Measurements from ENCODE around the gene SEMA6A.
"Not testable (repeated sequence)": the region's sequence is repeated elsewhere in the genome, so short reads cannot be mapped to it uniquely, and the experiment has no call there.

Gene SEMA6A

DNA sequence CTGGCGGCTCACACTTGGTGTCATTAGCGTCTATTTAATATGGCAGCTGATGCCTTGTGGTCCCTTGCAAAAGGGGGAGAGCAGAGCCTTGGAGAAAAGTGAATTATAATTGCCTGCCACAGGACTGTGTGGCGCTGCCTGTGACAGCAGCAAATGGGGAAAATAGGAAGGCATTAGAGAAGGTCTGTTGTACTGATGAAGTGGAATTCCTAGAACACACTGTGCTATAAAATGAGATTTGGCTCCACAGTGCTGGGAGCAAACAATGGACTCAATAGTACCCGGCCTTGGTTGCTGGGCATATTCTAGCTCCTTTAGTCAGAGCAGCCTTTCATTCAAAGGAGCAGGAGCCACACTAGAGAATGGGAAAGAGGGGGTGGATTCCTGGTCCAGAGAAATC is 21.3 kb downstream of the SEMA6A start:
- no peak for DNase-seq (ENCODE audit: low read depth)

DNA sequence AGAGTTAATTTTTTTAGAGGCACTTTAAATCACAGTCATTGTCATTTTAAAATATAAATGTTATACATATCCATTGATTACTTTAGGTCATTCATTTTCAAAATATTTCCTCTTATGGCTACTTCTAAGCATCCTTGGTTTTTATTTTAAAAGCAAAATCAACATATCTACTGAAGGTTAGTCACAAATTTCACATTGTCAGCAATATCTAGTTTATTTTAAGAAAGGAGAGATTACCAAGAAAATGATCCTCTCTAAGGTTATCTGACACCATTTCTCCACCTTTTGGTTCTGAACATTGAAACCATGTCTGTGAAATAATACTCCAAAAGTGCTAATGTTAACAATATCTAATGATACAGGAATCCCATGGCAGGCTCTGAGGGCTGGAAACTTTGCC is 24.5 kb downstream of the SEMA6A start:
- DNase-seq (ENCODE audit: low read depth) = no peak

DNA sequence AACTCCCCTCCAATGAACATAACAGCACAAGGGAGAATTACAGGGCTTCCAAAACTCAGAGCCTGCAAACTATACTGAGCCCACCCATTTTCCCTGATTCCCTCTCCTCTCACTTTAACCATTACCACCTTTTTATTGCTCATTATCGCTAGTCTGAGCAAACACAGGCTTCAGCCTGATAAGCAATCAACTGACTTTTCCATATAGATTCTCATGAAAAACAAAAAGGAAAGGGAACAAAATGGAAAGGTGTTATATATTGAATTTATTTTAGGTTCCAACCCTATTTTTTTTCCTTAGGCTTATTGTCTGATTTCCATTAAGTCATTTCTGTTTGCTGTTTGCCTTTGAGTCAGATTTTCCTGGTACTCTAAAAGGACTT is 27.9 kb downstream of the SEMA6A start:
- no peak for DNase-seq (ENCODE audit: low read depth)

DNA sequence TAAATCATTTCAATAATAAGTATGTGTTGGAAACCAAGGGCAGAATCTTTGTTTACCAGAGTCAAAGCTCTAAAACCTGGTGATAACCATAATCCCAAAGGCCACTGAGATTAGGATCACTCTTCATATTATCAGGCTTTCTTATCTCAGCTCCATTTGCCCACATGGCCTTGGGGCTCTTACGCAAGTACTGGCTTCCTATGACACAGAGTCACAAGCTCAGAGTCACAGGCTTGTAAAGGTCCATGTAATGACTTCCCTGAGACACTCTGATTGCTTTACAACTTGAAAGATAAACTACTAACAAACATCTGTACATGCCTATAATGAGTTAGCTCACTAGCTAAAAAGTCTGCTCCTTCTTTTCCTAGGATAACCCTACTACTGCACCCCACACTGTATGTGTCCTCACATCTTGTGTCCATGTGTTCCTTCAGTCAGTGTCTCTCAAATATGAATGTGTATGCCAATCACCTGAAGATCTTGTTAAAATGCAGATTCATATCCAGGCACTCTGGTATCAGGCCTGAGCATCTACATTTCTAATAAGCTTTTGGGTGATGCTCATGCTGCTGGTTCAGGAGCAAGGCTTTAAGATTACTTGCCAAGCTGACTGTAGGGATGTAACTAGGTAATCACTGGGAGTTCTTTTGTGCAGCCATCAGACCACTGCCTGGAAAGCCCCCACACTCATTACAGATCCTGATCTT is 28.4 kb downstream of the SEMA6A start:
- DNase-seq (ENCODE audit: low read depth) = no peak

DNA sequence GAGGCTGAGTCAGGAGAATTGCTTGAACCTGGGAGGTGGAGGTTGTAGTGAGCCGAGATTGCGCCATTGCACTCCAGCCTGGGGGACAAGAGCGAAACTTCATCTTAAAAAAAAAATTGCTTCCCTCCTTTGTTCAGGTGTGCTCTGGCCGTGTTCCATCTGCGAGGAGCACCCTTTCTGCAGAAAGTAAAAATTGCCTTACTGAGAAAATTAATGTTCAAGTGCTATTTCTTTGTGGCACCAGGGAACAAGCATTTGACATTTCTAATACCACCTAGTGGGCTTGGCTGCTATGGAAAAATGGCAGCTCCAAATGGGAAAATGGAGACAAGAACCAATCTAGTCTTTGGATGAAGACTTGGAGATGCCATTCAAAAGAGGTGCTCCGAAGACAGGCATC is 29.2 kb downstream of the SEMA6A start:
- DNase-seq (ENCODE audit: low read depth) = not testable (repeated sequence)

DNA sequence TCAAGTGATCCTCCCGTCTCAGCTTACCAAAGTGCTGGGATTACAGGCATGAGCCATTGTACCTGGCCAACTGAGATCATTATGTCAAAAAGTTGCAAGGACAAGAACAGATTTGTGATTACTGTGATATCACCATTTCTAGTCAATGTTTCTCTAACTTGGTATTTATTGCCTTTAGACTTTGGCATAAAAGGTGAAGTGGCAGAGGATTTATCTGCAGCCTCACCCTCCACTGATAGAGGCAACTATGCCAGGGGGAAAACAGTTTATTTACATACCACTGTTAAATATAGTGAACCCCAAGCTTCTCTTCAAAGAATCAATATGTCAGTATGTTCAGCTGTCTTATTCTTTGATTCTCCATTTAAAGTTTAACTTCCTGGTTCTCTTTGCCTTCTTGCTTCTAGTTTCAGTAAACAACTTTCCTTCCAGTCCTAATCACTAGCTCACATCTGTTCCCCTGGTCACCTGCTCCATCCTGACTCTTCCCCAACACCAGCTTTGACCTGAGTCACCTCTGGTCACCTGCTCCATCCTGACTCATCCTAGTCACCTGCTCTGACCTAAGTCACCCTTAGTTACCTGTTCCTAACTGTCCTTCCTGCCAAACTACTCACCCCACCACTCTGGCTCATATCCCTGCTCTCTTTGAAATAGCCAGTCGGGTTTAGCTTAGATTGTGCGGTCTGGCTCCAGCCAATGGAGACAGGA is 29.9 kb downstream of the SEMA6A start:
- DNase-seq (ENCODE audit: low read depth) = no peak

DNA sequence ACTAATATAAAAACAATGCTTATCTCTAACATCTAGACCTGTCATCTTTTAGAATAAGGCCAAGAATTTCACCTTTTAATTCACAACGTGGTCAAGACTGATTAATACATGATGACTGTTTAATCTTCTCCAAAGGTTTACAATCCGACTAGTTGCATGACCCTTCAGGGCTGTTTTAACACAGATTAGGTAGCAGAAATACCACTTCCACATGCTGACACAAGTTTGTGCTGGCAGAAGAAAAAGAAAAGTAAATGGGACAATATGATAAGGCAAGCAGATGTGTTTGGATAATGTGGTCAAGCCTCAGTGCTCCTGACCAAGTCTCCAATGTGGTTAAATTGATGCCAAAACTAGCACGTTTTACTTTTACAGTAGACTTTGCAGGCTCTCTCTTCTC is 31.1 kb downstream of the SEMA6A start:
- DNase-seq (ENCODE audit: low read depth) = no peak

DNA sequence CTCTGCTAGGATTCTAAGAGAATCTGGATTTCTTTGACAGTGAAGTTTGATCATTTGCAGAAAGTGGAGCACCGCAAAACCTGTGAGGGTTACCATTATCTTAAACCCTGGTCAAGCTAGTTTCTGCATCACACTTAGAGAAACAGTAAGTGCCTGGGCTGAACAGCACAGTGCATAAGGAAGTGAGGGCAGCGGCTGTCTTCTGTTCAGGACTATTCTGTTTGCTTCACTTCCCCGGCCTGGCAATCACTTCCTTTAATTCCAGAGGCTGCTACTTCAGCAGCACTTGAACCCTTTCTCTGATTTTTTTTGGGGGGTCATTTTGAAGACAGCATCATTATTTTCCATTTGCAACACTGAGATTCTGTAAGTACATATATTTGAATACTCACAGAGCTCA is 32.0 kb downstream of the SEMA6A start:
- DNase-seq (ENCODE audit: low read depth) = no peak

DNA sequence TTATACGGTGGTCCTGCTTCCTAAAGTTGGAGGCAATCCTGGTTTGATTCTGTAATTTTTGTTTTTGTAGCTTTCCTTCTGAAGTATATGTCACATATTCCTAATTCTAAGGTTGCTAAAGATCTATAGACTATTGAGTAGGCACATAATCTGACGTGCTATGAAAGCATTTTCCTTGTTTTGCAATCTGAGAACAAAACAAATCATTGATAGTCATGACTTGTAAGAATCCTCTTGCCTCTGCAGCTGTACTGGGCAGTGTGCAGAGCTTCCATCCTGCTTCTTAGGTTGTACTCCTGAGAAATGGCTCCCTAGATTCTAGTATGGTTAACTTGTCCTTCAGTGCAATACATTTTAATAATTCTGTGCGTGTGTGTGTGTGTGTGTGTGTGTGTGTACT is 35.4 kb downstream of the SEMA6A start:
- DNase-seq (ENCODE audit: low read depth) = no peak

DNA sequence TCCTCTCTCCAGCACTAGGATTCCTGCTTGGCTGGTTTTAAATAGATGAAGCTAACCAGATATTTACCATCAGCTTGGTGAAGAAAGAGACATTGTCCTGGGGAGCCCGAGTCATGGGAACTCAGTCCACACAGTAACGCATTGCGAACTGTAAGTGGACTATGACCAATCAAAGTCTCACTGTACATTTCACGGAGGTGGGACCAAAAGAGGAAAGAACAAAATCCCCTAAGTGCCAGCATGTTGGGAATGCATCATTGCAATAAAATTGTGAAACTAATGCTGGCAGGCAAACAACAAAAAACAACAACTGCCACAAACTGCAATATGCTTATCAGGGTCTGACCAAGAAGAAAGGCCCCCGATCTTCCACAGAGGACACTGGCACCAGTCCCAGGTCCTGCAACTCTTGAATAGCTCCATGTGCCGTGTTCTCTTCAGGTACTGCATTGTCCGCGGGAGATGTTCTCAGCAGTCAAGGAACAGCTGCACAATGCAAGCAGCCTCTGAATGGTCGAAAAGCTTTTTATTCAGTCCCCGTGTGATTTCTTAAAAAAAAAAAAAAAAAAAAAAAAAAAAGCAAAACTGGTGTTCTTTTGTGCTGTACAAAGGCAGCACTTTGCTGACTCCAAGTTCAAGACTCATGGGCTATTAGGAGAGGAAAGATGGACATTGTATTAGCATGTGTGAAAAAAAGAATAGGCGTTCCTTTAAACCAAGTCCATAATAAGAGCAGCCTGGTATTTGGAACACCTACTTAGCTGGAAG is 38.1 kb downstream of the SEMA6A start:
- no peak for DNase-seq (ENCODE audit: low read depth)

DNA sequence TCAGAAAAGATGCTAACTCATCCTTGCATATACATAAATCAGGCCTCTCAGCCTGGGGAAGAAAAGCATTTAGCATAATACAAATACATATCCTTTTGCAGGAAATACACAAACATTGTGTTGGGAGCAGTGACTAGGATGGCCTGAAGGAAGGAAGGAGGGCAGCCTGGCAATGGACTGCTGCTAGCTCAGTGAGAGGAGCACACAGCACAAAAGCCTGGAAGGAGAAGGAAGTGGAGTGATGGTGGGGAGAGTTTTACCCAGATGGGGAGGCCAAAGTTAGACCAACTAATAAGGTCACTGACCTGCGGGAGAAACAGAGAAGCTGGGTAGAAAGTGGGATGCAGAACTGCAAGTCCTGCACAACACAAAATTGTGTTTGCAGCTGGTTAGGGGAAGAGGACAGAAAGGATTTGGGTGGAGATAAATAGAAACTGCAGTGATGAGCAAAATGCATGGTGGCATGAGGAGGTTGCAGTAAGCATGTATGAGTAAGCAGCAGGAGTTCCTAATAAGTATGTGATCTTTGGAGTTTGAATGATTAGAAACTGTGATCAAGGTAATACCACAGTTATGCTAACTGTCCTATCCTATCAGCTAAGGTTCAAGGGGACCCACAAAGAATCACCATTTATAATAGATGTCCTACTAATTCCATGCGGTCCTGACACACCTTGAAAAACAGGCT is 39.5 kb downstream of the SEMA6A start:
- no peak for DNase-seq (ENCODE audit: low read depth)

DNA sequence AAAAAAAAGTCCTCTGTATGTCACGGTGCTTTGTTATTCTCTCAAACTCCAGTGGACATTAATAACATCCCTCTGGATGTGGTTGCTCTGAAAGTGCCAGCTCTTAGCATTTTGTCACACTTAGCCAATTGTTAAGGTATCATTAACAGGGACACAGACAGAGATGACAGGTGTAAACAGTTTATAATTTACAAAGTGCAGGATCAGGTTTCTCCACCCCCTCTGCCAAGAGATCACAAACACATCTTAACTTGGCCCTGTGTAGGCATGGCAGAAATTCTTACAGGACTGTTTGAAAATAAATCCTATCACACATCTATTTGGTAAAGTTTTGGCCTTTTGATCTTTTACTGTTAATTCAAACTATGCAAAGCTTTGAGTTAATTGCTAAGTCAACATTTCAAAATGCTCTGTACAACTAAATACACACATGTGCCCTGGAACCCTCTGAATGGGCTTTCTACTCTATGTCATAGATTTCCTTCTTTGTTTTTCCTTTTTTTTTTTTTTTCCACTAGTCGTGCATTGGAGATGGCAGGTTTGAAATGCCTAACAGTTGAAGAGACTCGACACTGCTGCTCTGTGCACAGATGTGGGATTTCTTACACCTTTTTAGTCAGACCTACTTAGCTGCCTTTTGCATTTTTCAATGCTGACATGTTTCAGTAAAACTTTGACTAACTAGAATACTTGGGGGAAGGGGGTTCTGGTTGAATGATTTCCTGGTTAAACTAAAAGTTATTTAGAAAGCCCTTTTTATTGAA is 41.7 kb downstream of the SEMA6A start:
- no peak for DNase-seq (ENCODE audit: low read depth)

DNA sequence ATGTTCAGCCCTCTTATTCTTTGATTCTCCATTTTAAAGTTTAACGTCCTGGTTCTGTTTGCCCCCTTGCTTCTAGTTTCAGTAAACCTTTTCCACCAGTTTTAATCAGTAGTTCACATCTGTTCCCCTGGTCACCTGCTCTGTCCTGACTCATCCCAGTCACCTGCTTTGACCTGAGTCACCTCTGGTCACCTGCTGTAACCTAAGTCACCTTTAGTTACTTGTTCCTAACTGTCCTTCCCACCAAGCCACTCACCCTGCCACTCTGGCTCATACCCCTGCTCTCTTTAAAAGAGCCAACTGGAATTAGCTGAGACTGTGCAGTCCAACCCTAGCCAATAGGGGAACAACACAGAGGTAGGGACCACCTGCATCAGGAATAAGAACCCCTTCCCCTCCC is 43.0 kb downstream of the SEMA6A start:
- DNase-seq (ENCODE audit: low read depth) = no peak

DNA sequence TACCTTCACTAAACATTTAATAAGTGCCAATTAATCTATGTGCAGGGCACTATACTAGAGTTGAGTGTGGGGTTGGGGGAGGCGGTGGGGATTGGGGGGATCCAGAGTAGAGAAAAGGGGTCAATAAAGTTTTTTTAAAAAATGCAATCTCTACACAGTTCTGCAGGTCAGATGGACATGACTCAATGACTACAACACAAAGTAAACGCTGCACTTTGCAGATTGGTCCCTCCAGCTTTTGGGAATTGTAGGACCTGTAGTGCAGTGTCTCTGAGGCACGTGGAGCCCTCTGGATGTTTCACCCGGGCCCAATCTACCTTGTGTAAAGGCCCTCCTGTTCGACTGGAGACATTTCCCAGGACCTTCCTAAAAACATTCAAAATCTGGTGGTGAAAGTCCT is 43.5 kb downstream of the SEMA6A start:
- no peak for DNase-seq (ENCODE audit: low read depth)

DNA sequence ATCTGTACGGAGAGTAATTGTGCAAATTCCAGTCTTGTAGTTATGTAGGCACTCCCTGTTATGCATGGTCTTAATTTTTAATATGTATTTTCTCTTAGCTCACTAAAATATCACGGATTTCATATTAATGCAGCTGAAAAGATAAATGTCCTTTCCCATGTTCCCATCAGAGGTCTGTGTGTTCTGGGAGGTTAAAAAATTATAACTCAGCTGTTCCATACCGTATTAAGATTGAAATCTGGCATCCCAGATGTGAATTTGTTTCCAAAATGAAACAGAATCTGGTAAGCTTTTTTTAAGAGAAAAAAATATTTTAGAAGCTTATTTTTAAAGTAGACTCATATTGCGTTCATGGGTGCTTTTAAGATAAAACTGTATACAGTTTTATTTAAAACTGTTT is 44.3 kb downstream of the SEMA6A start:
- no peak for DNase-seq (ENCODE audit: low read depth)

DNA sequence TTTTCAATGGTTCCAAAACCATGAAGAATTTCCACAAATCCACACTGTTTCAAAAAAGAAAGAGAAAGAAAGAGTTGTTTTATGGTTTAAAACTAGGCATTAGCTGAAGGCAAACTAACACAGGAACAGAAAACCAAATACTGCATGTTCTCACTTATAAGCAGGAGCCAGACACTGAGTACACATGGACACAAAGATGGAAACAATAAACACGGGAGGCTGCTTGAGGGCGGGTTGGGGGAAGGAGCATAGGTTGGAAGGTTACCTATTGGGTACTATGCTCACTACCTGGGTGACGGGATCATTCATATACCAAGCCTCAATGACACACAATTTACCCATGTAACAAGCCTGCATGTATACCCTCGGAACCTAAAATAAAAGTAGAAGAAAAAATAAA is 45.0 kb downstream of the SEMA6A start:
- no peak for DNase-seq (ENCODE audit: low read depth)

DNA sequence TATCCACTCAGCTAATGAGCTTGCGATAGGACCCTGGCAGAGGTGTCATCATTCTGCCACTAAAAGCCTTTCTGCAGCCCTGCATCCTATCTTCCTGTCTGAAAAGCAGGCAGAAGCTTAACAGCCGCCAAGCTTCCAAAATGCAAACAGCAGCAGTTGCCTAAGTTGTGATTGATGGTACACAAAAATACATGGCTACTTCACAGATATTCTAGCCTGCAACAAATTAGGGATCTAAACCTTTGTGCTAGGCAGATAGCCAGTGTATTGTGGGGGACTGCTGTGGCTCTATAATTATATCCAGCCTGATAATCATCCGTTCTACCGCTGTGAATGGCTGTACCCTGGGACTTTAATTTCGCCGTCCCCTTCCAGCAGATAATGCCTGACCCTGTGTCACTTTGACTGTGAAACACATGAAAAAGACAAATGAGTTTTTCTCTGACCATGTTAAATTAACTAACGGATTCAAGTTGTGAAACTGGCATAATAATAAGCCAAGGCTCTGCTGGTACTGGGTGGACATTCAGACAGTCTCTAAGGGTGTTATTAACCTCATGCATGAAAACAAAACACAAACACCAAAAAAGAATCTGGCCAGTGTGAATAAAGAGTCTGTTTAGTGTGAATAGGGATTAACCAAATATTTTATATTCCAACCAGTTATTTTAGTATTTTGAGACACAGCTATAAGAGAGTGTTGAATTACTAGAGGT is 45.9 kb downstream of the SEMA6A start:
- DNase-seq (ENCODE audit: low read depth) = no peak

DNA sequence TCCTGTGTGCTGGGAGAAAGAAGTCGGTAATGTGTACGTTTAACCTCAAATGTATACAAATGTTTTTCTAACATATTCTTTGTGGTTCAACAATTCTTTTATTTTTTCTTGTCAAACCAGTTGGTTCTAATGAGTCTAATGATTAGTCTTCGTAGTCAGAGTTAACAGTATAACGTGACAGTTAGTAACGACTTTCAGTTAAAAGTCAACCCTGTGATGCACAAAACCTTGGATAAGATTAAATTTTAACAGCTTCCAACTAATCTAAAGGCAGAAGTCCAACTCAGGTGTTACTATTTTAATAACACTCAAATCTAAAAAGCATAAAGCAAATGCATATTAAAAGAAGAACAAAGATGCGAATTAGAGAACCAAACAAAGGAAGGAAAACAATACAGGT is 47.0 kb downstream of the SEMA6A start:
- no peak for DNase-seq (ENCODE audit: low read depth)

DNA sequence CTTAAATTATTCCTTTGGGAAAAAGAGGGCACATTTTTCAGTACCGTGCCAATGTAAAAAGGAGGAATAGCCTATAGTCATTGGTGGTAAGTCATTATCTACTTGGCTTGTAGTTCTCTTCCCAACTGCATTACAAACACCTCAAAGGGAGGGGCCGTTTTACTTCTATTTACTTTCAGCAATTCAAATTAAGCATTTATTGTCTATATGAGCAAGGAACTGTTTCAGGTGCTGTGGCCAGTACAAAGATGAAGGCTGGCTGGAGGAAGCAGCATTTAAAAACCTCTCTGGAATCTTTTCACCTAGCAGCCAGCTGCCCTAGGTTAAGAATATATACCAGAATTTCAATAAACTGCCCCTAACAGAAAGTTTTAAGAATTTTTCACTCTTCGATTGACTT is 48.9 kb downstream of the SEMA6A start:
- DNase-seq (ENCODE audit: low read depth) = no peak

DNA sequence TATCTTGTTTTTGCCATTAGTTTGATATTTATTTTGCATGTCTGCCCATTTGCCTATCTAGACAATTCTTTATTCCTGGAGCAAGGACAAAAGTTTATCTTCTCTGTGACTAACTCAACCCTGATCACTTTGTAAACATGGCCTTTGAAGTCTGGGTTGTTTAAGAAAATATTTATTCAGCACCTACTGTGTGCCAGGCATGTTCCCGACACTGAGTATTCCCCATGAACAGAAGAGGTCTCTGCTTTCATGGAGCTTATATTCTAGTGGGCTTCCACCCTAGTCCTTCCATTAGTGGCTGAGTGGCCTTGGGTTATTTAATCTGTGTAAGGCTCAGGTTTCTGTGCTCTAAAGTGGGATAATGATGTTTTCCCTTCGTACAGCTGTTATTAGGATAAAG is 49.7 kb downstream of the SEMA6A start:
- no peak for DNase-seq (ENCODE audit: low read depth)

Measured in stimulated activated CD4-positive, alpha-beta T cell treated with anti-CD3 and anti-CD28 coated beads, Interleukin-2, amount 100 ng/mL, for 4 hours (primary cell).